ENCODE data around the gene RNU2-63P.
"Not testable (repeated sequence)": the region's sequence is repeated elsewhere in the genome, so short reads cannot be mapped to it uniquely, and the experiment has no call there.

The RNU2-63P gene

DNA sequence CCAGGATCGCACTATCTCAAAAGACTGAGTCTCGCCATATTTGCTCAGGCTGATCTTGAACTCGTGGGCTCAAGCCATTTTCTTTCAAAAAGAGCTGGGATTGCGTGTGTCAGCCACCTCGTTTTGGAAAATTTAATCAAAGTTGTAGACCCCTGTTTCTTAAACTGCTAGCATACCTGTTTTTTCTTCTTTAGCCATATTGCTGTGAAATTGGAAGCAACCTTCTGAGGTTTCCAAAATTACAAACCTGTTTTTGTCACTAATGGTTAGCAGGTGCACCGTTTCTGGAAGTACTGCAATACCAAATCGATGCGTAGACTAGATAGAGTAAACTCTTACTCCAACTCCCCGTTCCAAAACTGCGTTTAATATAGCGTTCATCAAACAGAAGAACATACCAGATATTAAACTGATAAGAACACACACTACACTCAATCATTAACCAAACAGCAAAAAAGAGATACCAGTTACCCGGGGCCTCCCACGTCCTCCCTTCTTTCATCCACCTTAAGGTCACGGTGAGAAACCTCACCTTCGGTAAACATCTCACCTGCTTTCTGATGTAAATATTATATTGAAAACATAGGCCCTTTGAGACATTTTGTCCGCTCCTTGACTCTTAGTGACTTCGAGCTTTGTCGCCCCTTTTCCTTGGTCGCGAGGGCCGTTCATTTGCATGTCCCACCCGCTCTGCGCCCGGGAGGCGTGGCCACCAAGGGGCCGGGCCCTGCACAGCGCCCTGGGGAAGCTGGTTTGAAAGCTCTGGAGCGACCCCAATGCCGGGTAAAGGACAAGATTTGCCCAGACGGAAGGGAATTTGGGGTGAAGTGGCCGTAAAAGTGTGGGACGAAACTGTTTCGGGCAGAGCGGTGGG lies at the start of gene RNU2-63P:
TSS of gene RNU2-63P (minus strand) at position 462 of the 874 bp plus-strand sequence.
- DNase-seq = peak; percentile 44

DNA sequence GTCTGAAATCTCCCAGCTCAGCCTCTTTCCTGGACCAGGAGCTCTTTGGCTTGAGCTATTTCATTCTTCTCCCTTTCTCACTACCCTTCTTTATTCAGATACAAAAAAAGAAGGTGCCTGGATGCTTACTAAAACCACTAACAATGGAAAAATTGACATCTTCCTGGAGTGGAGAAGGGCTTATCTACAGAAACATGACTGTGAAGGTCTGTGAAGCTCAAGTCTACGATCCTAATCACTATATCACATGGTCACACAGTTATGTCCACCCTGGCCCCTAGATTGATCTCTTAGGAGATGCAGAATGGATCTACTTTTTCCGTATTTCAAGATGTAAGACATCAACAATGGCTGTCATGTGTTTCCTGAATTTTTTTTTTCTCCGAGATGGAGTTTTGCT lies 44.9 kb upstream of the RNU2-63P start:
- DNase-seq = no peak

DNA sequence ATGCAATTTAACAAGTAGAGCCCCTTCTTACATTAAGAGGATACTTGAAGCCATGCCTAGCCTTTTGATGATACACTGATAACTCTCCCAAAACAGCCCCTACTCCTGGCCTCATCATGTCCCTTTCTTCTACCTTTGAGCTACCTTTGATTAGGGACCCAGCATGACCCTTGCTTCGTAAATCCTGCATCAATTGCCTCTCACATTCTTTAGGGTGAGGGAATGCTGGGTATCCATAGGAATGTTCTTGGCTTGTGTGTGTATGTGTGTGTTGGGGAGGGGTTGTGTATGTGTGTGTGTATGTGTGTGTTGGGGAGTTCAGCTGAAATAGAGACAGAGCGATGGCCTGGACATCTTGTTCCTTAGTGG lies 44.5 kb upstream of the RNU2-63P start:
- DNase-seq = no peak

DNA sequence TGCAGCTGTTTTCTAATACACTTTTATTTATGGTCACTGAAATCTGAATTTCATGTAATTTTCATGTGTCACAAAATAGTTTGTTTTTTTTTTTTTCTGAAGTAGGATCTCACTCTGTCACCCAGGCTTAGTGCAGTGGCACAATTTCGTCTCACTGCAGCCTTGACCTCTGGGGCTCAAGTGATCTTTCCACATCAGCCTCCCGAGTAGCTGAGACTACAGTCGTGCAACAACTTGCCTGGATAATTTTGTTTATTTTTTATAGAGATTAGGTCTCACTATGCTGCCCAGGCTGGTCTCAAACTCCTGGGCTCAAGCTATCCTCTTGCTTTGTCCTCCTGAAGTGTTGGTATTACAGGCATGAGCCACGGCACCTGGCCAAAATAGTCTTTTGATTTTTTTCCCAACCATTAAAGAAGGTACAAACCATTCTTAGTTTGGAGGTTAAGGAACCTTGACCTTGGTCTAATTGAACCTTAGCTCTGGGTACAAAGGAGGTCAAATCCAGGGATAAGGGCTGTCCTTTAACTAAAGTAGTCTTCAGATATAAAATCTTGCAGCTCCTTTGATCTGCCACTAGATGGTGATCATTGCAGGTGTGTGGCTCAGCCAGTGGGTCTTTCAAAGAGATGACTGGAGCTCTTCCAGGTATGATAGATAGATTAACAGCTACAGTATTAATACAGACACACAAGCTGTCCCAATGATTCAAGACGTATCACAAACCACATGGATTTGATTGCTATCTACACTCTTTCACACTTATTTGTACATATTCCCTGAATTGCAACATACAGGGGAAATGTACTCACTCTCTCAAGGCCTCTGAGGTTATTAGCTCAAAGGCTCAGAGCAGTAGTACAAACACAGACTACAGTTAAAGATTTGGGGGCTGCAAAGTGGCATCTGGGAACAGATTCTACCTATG lies 43.9 kb upstream of the RNU2-63P start:
- DNase-seq = peak; percentile 19

DNA sequence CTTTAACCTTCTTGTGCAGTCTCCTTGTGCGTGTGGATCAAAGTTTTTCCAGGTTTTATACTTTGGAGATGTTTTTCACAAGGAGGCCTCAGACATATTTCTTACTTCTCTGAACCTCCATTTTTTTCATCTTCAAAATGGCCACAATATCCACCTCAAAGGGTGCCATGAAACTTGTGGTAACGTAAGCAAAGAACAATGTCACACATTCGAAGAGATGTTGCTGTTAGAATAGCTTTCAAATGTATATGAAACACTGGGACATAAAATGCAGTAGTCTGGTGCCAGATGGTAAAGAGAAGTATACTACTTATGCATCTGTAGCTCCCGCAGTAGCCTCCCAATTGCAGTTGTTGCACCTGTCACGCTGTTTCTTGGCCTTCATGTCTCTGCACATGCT lies 41.8 kb upstream of the RNU2-63P start:
- DNase-seq = no peak

DNA sequence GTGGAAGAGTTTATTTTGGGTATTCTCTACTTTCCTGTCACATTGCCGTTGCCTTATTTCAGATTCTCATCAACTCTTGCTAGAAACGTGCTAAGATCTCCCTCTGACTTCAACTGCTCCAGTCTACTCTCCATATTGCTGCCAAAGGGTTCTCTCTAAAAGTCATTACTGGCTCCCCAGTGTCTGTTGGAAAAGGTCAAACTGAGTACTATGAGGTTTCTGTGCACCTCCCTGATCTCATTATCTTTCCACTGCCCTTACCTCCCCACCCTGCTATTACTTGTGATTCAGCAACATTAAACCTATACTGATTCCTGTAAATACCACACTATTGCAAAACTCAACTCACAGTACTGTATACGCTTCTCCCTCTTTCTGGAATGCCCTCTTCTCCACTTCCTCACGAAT lies 41.1 kb upstream of the RNU2-63P start:
- no peak for DNase-seq

DNA sequence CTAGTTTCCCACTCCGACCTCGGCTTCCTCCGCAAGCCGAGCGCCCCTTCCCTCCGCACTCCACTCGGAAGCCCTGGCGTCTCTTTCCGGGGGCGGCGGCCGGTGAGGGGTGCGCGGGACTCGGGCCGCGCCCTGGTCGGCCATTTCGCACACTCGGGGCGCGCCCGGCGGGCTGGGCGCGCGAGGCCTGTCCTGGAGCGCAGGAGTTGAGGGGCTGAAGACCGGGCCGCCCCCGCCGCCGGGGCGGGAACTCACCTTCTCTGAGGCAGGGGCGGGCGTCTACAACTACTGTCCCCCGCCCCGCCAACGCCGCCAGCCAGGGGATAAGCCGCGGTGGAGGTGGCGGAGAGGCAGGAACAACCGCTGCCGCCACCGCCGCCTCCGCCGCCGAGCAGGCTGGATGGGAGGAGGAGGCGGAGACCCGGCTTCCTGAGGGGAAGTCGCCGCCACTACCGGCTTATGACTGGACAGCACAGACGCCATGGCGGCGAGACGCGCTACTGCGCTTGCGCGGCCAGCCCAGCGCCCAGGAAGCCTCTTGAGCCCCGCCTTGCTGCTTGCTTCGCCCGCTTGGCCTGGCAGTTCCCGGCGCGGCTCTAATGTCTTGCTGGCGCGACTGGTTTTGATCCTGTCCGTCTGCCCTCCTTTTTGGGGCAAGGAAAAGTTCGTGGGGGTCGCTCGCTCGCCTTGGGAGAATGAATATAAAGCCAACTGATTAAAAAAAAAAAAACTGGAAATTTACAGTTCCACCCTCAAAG lies 39.2 kb upstream of the RNU2-63P start, which contains the start of gene KRCC1:
TSS of gene KRCC1 (minus strand) at position 413 of the 758 bp plus-strand sequence. CDS start 27,220 bp downstream, outside the sequence.
- DNase-seq = peak; percentile 86

DNA sequence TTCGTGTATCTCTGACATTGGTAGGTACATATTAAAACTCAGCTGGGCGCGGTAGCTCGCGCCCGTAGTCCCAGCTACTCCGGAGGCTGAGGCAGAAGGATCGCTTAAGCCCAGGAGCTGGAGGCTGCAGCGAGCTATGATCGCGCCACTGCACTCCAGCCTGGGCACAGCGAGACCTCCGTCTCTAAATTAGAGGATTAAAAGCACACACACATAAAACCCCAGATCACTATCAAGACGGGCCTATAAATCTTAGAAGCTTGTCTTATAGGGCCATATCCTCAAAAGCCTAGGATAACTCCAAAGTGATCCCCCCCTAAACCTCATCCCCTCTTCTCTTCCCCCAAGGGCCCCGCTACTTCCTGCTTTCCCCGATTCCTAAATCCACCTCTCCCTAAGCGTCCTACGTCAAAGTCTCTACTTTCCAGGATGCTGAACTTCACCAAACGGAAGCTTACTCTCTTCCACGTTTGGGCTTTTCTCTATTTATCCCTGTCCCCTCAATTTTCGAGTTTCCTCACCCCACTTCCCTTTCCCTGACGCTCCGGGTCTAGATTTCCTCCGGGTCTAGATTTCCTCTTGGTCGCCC lies 38.5 kb upstream of the RNU2-63P start:
- no peak for DNase-seq

DNA sequence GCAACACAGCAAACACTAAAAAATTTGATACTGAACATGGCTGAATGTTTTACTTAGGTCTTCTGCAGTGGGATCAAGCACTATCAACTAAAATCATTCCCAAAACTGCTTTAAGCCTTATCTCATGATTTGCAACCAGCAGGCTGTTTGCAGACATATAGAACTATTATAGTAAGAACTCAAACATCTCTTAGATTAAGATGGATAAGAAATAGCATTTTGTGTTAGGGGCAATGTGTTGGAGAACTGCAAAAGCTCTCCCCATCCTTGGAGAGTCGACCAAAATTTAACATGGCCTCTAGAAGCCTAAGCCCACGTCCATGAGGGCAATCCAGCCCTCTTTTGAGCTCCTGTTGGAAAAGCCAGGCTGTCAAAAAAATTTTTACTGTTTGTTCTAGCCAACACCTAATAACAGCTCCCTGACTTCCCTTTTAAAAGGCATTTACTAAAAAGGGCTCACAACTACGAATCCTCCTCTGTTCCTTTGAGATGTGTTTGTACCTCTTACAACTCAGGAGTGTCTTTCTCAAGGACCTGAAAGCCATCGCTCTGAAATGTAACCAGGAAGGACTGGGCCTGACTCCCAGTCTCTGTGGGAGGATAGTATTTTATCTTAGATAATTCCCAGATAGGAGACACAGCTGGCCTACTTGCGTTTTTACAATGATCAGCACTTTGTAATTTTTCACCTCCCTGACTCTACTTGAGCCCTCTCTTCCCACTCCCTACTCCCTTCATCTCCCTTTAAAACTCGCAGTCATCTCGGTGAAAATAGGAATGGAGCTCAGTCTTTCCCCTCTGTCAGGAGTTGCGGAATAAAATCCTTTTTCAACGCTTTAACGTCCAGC lies 37.8 kb upstream of the RNU2-63P start:
- DNase-seq = no peak

DNA sequence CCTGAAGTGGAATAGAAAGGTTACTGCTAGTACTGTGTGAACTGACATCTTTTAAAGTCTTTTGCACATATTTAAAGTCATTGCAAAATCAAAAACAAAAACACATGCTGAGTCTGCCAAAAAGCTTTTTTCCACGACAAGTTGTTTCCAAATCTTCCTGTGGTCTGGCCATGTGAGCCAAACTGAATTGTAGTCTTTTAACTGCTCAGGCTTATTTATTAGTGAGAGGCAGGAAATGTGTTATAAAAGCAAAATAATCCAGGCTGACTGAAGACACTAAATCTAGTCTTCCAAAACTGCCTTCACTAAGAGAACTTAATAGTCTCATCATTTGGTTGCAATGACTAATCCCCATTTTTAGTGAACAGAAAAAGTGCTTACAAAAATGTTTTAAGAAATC lies 36.9 kb upstream of the RNU2-63P start:
- no peak for DNase-seq

DNA sequence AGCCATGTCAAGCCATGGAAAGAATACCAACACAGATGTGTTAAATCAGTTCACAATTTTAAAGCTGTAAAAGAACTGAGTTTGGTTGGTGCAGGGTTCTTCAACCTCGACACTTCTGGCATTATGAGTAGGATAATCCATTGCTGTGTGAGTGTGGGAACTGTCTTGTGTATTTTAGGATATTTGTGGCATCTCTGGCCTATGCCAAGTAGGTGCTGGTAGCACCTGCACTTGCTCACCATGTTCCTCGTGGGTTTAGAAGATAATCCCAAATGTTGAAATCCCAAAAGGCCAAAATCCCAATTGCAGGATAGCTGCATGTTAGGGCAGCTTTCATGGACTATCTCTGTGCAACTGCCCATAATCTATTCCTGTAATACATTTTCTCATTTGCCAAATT lies 35.4 kb upstream of the RNU2-63P start:
- no peak for DNase-seq

DNA sequence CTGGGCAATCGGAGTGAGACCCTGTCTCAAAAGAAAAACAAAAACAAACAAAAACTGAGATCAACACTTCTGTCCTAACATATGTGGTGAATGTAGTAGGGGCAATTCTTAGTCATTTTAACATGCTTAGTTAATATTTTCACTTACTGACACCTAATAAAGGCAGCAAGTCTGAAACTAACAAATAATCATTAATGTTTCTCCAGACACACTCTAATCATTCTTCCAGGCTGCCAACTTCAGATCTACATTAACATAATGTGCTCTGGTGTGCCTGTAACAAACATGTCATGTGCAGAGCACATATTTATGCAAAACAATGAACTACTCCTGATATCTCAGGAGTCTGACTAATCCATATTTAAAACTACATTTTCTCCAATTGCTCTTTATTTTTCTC lies 33.3 kb upstream of the RNU2-63P start:
- no peak for DNase-seq

DNA sequence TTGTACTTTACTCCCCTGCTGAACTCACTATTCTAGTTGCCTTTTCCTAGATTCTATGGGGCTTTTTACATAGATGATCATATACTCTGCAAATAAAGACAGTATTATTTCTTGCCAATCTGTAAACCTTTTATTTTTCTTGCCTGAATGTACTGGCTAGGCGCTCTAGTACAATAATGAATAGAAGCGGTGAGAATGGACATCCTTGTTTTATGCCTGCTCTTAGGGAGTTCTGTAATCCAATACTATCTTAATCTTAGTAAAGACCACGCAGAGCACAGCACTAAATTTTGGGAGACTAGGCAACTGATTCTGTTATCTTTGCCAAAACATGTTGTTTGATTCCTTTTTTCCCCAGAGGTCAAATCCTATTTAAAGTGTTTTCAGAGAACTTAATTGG lies 32.2 kb upstream of the RNU2-63P start:
- DNase-seq = no peak

DNA sequence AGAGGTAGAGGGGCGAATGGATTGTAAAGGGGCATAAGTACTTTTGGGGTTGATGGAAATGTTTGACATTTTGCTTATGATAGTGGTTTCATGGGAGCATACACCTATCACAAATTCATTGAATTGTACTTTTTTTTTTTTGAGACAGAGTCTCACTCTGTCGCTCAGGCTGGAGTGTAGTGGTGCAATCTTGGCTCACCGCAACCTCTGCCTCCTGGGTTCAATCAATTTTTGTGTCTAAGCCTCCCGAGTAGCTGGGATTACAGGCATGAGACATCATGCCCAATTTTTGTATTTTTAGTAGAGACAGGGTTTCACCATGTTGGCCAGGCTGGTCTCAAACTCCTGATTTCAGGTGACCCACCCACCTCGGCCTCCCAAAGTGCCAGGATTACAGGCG lies 29.2 kb upstream of the RNU2-63P start:
- not testable (repeated sequence) for DNase-seq

DNA sequence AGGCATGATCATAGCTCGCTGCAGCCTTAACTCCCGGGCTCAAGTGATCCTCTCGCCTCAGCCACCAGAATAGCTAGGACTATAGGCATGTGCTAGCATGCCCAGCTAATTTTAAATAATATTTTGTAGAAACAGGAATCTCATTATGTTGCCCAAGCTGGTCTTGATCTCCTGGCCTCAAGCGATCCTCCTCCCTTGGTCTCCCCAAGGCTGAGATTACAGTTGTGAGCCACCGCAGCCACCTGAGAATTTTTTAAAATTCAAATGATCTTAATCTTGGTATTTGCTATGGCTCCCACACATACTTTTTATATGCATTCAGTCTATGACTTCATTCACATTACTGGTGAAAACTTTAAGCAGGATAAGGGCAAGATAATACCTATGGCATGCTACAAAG lies 26.1 kb upstream of the RNU2-63P start:
- no peak for DNase-seq

DNA sequence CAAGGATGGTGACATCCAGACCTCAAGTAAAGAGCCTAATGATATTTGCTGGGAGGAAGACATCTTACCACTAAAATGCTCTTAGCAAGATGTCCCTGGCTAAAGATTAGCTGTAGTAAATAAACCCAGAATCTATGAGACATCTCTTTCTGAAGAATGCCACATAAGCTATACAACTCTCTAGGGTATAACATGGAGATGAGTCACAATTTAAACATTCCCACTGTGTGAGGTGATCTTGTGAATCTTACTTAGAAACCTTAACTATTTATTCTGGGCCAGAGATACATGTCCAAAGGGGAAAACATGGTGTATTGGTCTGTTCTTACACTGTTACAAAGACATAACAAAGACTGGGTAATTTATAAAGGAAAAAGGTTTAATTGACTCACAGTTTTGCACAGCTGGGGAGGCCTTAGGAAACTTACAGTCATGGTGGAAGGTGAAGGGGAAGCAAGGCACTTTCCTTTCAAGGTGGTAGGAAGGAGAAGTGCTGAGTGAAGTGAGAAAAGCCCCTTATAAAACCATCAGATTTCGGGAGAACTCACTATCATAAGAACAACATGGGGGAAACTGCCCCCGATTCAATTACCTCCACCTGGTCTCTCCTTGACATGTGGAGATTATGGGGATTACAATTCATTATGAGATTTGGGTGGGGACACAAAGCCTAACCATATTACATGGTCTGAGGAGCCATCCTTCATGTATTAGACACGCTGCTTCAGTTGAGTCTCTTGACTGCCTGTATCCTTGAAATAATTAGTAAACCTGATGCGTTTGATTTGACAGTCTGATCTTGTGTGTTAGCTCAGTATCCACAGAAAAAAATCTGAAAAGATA lies 22.1 kb upstream of the RNU2-63P start:
- no peak for DNase-seq

DNA sequence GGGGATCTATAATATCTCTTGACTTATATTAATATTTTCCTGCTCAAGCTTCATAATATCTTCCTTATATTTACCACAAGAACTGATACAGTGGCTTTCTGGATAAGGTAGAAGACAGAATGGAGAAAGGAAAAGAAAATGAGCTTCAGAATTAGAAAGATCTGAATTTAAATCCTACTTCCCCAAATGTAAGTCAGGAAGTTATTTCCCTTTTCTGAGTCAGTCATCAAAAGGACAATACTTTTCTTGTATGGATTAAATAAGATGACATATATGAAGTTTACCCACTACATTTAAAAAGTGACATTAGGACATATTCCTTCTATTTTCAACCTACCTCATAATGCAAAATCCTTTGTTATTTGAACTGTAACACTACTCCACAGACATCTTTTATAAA lies 20.3 kb upstream of the RNU2-63P start:
- no peak for DNase-seq

DNA sequence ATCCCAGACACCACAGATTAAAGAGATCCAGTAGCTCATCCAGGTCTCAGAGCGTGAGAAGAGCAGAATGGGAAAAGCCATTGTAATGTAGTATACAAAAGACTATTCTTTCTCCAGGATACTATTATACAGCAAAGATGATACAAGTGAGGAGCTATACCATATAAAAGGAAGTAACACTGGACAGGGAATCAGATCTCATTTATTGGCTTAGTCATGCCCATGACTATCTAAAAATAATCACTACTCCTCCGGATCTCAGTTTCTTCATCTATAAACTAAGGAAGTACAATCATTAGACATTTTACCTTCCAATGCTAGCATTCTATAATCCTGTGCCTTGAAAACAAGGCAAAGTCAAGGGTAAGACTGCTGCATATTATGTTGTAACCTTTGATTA lies 19.8 kb upstream of the RNU2-63P start:
- no peak for DNase-seq

DNA sequence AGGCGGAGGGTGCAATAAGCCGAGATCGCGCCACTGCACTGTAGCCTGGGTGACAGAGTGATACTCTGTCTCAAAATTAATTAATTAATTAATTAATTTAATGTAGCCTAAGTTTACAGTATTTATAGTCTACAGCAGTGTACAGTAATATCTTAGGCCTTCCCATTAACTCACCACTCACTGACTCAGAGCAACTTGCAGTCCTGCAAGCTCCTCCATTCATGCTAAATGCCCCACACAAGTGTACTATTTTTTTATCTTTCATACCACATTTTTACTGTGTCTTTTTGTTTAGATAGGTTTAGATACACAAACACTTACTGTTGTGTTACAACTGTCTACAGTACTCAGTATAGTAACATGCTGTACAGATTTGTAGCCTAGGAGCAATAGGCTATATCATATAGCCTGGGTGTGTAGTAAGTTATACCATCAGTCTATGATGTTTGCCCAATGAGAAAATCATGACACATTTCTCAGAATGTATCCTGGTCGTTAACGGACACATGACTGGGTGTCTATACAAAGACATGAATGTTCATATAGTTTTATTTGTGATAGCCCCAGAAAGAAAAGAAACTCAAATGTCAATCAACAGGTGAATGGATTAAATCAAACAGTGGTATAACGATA lies 15.8 kb upstream of the RNU2-63P start:
- no peak for DNase-seq

DNA sequence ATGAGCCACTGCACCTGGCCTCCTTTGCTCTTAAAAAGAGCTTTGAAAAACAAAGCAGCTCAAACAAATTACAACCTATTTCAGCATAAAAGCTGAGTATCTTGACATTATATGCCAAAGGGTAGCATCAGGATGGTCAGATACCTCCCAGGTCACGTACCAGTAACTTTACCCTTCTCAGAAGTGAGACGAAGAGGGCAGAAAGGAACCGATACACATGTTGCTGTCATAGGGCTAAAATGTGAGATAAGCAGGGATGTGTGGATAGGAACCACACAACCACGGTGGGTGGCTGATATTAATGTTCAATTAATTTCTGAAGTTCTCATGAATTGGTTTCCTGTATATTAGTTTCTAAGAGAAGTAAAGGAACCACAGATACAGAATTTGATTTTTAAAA lies 12.6 kb upstream of the RNU2-63P start:
- DNase-seq = no peak

Measured in NCI-H2107 (cell line).